ENCODE data around the gene NEDD9. TPM values are rescaled to one million over a fixed set of nuclear protein-coding genes. Genes with fewer than 3 reads are reported as not detected.

The NEDD9 gene
- total and polyA plus RNA-seq, 2 donors (not counting 1 experiment from before 2014, with no cell fraction given) = 38.9 to 46.2 TPM

DNA sequence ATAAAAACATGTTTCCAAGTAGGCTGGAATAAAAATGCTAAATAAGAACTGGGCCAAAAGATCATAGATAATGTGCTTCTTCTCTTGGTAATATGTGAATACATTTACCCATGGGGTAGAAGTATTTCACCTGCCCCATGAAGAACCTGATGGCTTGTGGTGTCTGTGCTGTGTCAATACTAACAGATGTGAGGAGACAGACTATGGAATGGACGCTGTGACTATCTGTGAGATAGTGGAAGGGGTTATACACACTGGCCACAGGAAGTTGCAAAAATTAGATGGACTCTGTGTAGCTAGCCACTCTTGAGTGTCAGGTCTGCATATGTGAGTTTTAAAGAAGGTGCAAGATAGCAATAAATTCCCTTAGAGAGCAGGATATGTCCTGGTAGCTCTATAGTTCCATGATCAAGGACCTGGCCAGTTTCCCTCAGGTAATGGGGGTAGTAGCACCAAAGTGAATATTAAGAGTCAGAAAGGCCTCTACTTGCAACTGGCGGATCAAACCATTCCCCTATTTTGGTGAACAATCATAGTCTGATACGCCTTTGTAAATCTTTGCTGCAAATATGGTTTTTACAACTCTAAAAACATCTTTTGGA is 48.6 kb downstream of the NEDD9 start:
- no peak overlapping the region for H3K9ac ChIP-seq (ENCODE audit: low read length)
- no peaks in the 10 kb centered on the region for H3K27me3 ChIP-seq (replicated peaks in 1 of 4; ENCODE audit: control extremely low read depth in 1 of 4, control insufficient read depth in 3 of 4, insufficient read depth in 4 of 4, low read length in 3 of 4)
- H3K9me3 Mint-ChIP-seq (ENCODE audit: insufficient read depth) = peaks cover 3% of the 10 kb centered on the region
- ChIA-PET POLR2A (no interaction called here), CTCF (interaction anchor here (0.9 to 3.7 kb wide), 3 partner anchors 11 to 312 kb away, joined by 3 to 19 read pairs (median 6); no protein-coding TSS in a partner anchor)
- DNase-seq (no peak), ATAC-seq (ENCODE audit: low read depth) (no peak)
- H3K27ac ChIP-seq (ENCODE audit: low read length in 2 of 2) = no peak overlapping the region
- no peak overlapping the region for H3K27ac Mint-ChIP-seq
- no peak overlapping the region for H3K4me2 ChIP-seq (replicated peaks; ENCODE audit: low read depth, low read length, poor library complexity, severe bottlenecking)
- no peaks in the 10 kb centered on the region for H4K20me1 ChIP-seq (ENCODE audit: control insufficient read depth, insufficient read depth, low read length, poor library complexity, severe bottlenecking)
- H3K4me3 Mint-ChIP-seq = no peak overlapping the region
- no peaks in the 10 kb centered on the region for H3K79me2 ChIP-seq (ENCODE audit: control insufficient read depth, insufficient read depth, low read length)
- peaks cover 11 to 57% of the 10 kb centered on the region in 2 experiments for H3K36me3 ChIP-seq (replicated peaks in 1 of 2; ENCODE audit: control extremely low read depth in 1 of 2, control insufficient read depth in 1 of 2, extremely low read depth in 1 of 2, insufficient read depth in 2 of 2, low read length in 1 of 2)
- H3K9me3 ChIP-seq (ENCODE audit: control extremely low read depth in 1 of 3, control insufficient read depth in 2 of 3, insufficient read depth in 1 of 3, low read length in 2 of 3) = peaks cover 0 to 9% (median 4%) of the 10 kb centered on the region in 3 donors
- no peak overlapping the region for H2AFZ ChIP-seq (ENCODE audit: insufficient read depth, low read depth, low read length, poor library complexity, severe bottlenecking)
- intact Hi-C loops (cut with micrococcal nuclease) = no loop called here
- H3K4me1 Mint-ChIP-seq = no peaks in the 10 kb centered on the region
- TF ChIP-seq CTCF (IDR thresholded peaks at IDR 0.05) (no peak), EZH2 (IDR thresholded peaks at IDR 0.05; ENCODE audit: borderline replicate concordance, insufficient read depth, low read depth, low read length, poor library complexity, severe bottlenecking) (no peak)
- 100% methylated on average over 1 of the region's 3 CpGs for WGBS (ENCODE audit: insufficient coverage)
- no peaks in the 10 kb centered on the region for H3K27me3 Mint-ChIP-seq
- no peak overlapping the region for H3K4me3 ChIP-seq (ENCODE audit: control extremely low read depth in 1 of 5, extremely low read depth in 1 of 5, insufficient read depth in 1 of 5, low read depth in 2 of 5, low read length in 4 of 5)
- no peaks in the 10 kb centered on the region for H3K4me1 ChIP-seq (ENCODE audit: control insufficient read depth in 2 of 2, insufficient read depth in 2 of 2, low read length in 2 of 2)

DNA sequence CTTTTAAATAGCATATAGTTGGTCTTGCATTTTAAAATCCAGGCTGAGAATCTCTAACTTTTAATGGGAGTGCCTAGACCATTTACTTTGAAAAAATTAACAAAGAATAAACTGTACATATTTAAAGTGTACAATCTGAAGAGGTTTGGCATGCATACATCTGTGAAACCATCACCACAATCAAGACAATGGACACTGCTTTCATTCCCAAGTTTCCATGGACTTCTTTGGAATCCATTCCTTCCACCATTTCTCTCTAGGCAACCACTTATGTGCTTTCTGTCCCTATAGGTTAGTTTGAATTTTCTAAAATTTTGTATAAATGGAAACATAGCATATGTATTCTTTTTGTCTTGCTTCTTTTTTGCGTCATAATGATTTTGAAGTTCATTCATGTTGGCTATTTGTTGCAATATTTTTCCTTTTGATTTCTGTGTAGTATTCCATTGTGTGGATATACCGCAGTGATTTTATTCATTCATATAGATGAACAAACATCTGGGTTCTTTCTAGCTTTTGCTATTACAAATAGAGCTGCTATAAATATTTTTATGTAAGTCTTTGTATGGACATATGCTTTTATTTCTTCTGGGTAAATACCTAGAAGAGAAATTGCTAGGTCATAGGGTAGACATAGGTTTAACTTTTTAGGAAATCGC is 50.9 kb downstream of the NEDD9 start:
- POLR2A ChIA-PET = no interaction called here
- TF ChIP-seq CTCF (IDR thresholded peaks at IDR 0.05) (no peak), EZH2 (IDR thresholded peaks at IDR 0.05; ENCODE audit: borderline replicate concordance, insufficient read depth, low read depth, low read length, poor library complexity, severe bottlenecking) (no peak)
- Histone ChIP-seq H3K27ac (ENCODE audit: low read length in 2 of 2) (no peak overlapping the region), H3K4me1 (ENCODE audit: control insufficient read depth in 2 of 2, insufficient read depth in 2 of 2, low read length in 2 of 2) (no peaks in the 10 kb centered on the region), H3K4me2 (replicated peaks; ENCODE audit: low read depth, low read length, poor library complexity, severe bottlenecking) (no peak overlapping the region), H4K20me1 (ENCODE audit: control insufficient read depth, insufficient read depth, low read length, poor library complexity, severe bottlenecking) (no peaks in the 10 kb centered on the region), H3K4me3 (ENCODE audit: control extremely low read depth in 1 of 5, extremely low read depth in 1 of 5, insufficient read depth in 1 of 5, low read depth in 2 of 5, low read length in 4 of 5) (no peak overlapping the region), H3K36me3 (replicated peaks in 1 of 2; ENCODE audit: control extremely low read depth in 1 of 2, control insufficient read depth in 1 of 2, extremely low read depth in 1 of 2, insufficient read depth in 2 of 2, low read length in 1 of 2) (peaks cover 7 to 35% of the 10 kb centered on the region in 2 experiments), H3K27me3 (replicated peaks in 1 of 4; ENCODE audit: control extremely low read depth in 1 of 4, control insufficient read depth in 3 of 4, insufficient read depth in 4 of 4, low read length in 3 of 4) (no peaks in the 10 kb centered on the region), H3K79me2 (ENCODE audit: control insufficient read depth, insufficient read depth, low read length) (no peaks in the 10 kb centered on the region), H3K9ac (ENCODE audit: low read length) (no peak overlapping the region), H3K9me3 (ENCODE audit: control extremely low read depth in 1 of 3, control insufficient read depth in 2 of 3, insufficient read depth in 1 of 3, low read length in 2 of 3) (peaks cover 0 to 9% (median 4%) of the 10 kb centered on the region in 3 donors), H2AFZ (ENCODE audit: insufficient read depth, low read depth, low read length, poor library complexity, severe bottlenecking) (no peak overlapping the region)
- Mint-ChIP-seq H3K9me3 (ENCODE audit: insufficient read depth) (peaks cover 3% of the 10 kb centered on the region), H3K27me3 (no peaks in the 10 kb centered on the region), H3K4me1 (no peaks in the 10 kb centered on the region), H3K4me3 (no peak overlapping the region), H3K27ac (no peak overlapping the region)
- CTCF ChIA-PET = interaction anchor here (0.7 kb wide), 1 partner anchor 314 kb away, joined by 3 read pairs; no protein-coding TSS in a partner anchor
- intact Hi-C loops (cut with micrococcal nuclease) = no loop called here
- DNase-seq = no peak
- no CpG with 5 or more reads among the region's 3 CpGs for WGBS (ENCODE audit: insufficient coverage)
- no peak for ATAC-seq (ENCODE audit: low read depth)

Data from B cell (primary cell).